Ascending aorta (tissue), 2 donors: ENCODE results near the gene ANAPC7. TPM values are rescaled to one million over a fixed set of nuclear protein-coding genes. Genes with fewer than 3 reads are reported as not detected.
"Not testable (repeated sequence)": the region's sequence is repeated elsewhere in the genome, so short reads cannot be mapped to it uniquely, and the experiment has no call there.

Experiments
- DNase-seq, 2 donors: peaks; one replicate each; pipeline ENCODE4 v3.0.0-alpha.2; 2019; ENCODE audit warnings: low spot score in 2 of 2
- H3K27ac ChIP-seq, 2 donors: fragments of 200-600 bp; sonication (generic); one replicate each; pipeline ENCODE4 v1.5.1; 2016 to 2017; ENCODE audit warnings: mild to moderate bottlenecking in 1 of 2
- H3K27me3 ChIP-seq: fragments of 200-600 bp; sonication (generic); one replicate; pipeline ENCODE4 v1.5.1; 2017
- H3K36me3 ChIP-seq, 2 donors: fragments of 200-600 bp; sonication (generic); one replicate each; pipeline ENCODE4 v1.5.1; 2016
- H3K4me1 ChIP-seq, 2 donors: fragments of 200-600 bp; sonication (generic); one replicate each; pipeline ENCODE4 v1.5.1; 2016 to 2017; ENCODE audit warnings: mild to moderate bottlenecking in 1 of 2
- H3K4me3 ChIP-seq, 2 donors: fragments of 200-600 bp; sonication (generic); one replicate each; pipeline ENCODE4 v1.5.1; 2016 to 2017; ENCODE audit warnings: mild to moderate bottlenecking in 1 of 2
- H3K9me3 ChIP-seq, 2 donors: fragments of 200-600 bp; sonication (generic); one replicate each; pipeline ENCODE4 v1.5.1; 2016
- intact Hi-C: fragments of 100-400 bp; cut with DNase I; formaldehyde crosslinking; loops from one replicate; pipeline ENCODE4 v1.15.1; 2023
- total RNA-seq: library from RNA; depleted of rRNA; stranded (reverse); fragments of >200 nt; gene quantifications from one replicate; pipeline ENCODE4 v1.1.0, GENCODE V29; 2016
- TF ChIP-seq, protein P1 (sequence below), 3 experiments: fragments of 200-600 bp in 2 of 3; fragments of 450-650 bp in 1 of 3; sonication (generic) in 2 of 3; IDR thresholded peaks; one replicate each; pipeline ENCODE4 v1.5.1; 2016 to 2019; ENCODE audit warnings: antibody characterized with exemption in 3 of 3, mild to moderate bottlenecking in 1 of 3, moderate library complexity in 1 of 3

Gene ANAPC7
- total RNA-seq, 1 donor from 2014 or later = 34.7 TPM

DNA sequence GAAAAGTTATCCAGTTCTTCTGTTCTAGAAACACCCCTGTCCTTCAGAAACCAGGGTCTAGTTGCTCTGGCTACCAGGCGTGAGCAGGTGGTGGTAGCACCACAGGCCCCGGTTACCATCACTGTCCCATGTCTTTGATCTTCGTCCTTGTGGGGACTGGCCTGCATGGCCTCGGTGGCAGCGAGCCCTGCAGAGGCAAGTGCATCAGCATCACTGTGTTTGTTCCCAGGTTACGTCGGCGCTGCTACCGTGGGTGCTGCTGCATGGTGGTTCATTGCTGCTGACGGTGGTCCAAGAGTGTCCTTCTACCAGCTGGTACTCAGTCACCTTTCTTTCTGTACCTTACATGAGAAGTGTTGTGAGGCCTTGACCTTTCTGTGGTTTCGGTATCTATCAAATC is 58.9 kb downstream of the ANAPC7 start:
- Histone ChIP-seq H3K36me3 (peaks cover 90 to 100% of the 10 kb centered on the region in 2 donors), H3K9me3 (no peaks in the 10 kb centered on the region), H3K4me3 (no peak overlapping the region), H3K27ac (no peak overlapping the region), H3K4me1 (no peaks in the 10 kb centered on the region), H3K27me3 (no peaks in the 10 kb centered on the region)
- intact Hi-C loops = no loop called here
- DNase-seq = peak in 1 of 2 donors; percentile 55
- TF ChIP-seq, protein P1, sequence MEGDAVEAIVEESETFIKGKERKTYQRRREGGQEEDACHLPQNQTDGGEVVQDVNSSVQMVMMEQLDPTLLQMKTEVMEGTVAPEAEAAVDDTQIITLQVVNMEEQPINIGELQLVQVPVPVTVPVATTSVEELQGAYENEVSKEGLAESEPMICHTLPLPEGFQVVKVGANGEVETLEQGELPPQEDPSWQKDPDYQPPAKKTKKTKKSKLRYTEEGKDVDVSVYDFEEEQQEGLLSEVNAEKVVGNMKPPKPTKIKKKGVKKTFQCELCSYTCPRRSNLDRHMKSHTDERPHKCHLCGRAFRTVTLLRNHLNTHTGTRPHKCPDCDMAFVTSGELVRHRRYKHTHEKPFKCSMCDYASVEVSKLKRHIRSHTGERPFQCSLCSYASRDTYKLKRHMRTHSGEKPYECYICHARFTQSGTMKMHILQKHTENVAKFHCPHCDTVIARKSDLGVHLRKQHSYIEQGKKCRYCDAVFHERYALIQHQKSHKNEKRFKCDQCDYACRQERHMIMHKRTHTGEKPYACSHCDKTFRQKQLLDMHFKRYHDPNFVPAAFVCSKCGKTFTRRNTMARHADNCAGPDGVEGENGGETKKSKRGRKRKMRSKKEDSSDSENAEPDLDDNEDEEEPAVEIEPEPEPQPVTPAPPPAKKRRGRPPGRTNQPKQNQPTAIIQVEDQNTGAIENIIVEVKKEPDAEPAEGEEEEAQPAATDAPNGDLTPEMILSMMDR (IDR thresholded peaks at IDR 0.05) = no peak

DNA sequence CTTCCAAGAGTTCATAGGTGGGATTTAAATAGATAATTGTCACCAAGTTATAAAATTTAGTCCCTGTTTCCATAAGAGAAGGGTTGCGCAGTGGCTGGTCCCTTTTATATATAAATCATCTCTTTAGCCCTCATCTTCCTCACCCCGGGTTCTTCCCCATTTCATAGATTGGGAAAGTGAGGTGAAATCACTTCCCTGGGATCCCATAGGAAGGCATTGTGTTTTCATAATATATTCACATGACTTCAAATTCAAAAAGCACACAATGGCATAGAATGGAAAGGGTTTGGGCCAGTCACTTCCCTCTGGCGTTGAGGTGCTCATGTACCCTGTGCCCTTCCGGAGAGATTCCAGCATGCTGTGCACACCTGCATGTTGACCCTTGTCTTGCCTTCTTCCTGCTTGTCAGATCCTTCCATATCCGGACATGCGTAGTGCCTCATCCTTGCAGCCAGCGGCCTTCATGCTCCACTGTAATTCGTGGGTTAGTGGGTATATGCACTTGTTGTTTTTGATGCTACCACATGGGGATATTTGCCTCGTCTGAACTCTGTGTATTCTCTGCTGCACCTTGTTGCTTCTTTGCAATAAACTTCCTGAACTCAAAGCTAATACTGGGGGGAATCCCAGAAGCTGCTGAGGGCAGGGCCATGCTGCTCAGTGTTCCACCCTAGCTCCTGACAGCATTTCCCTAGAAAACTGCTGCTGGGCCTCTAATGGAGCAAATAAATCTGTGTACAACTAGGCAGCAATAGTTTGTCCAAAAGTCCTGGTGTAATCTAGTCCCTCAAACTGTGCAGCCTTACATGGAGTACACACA is 59.6 kb downstream of the ANAPC7 start:
- TF ChIP-seq, protein P1 (IDR thresholded peaks at IDR 0.05) = no peak
- intact Hi-C loops = no loop called here
- Histone ChIP-seq H3K27ac (no peak overlapping the region), H3K9me3 (no peaks in the 10 kb centered on the region), H3K4me1 (no peaks in the 10 kb centered on the region), H3K4me3 (no peak overlapping the region), H3K36me3 (peaks cover 93 to 100% of the 10 kb centered on the region in 2 donors), H3K27me3 (no peaks in the 10 kb centered on the region)
- peak in 1 of 2 donors; percentile 59 for DNase-seq

DNA sequence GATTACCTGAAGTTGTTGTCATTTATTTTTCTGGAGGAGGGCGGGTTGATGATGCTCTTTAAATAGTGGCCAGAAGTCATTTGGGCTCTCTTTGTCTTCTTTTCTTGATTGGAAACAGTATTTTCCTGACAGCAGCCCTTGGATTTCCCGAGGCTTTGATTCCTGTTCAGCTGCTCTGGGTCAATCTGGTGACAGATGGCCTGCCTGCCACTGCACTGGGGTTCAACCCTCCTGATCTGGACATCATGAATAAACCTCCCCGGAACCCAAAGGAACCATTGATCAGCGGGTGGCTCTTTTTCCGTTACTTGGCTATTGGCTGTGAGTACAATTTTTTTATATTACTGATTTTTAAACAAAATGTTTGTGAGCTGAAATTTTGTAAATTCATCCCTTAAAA is 60.4 kb downstream of the ANAPC7 start:
- intact Hi-C loops = no loop called here
- Histone ChIP-seq H3K4me1 (no peaks in the 10 kb centered on the region), H3K27me3 (no peaks in the 10 kb centered on the region), H3K27ac (no peak overlapping the region), H3K36me3 (peaks cover 93 to 100% of the 10 kb centered on the region in 2 donors), H3K9me3 (no peaks in the 10 kb centered on the region), H3K4me3 (no peak overlapping the region)
- TF ChIP-seq, protein P1 (IDR thresholded peaks at IDR 0.05) = no peak
- DNase-seq = peak in 1 of 2 donors; percentile 41

DNA sequence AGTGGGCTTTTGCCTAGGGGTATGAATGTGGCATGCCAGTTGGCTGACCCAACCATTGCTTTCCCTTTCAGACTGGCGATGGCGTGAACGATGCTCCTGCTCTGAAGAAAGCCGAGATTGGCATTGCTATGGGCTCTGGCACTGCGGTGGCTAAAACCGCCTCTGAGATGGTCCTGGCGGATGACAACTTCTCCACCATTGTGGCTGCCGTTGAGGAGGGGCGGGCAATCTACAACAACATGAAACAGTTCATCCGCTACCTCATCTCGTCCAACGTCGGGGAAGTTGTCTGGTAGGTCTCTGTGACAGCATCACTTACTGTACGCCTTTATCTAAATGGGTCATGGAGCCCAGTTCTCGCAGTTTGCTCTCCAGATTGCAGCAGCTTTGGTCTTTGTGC is 61.4 kb downstream of the ANAPC7 start:
- DNase-seq = peak in 1 of 2 donors; percentile 58
- H3K36me3 ChIP-seq = peaks cover 92 to 100% of the 10 kb centered on the region in 2 donors
- intact Hi-C loops = no loop called here

DNA sequence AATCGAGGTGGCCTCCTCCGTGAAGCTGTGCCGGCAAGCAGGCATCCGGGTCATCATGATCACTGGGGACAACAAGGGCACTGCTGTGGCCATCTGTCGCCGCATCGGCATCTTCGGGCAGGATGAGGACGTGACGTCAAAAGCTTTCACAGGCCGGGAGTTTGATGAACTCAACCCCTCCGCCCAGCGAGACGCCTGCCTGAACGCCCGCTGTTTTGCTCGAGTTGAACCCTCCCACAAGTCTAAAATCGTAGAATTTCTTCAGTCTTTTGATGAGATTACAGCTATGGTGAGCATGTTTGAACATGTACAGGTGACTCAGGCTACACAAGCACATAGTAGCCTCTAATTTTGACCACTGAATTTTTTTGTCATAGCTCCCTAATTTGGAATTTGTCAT is 62.8 kb downstream of the ANAPC7 start:
- DNase-seq = peak in 1 of 2 donors; percentile 56
- H3K27ac ChIP-seq = no peak overlapping the region

More for the DNA sequence above, 61.4 kb downstream of the ANAPC7 start:
- Histone ChIP-seq H3K27me3 (no peaks in the 10 kb centered on the region), H3K4me1 (no peaks in the 10 kb centered on the region), H3K27ac (no peak overlapping the region), H3K9me3 (no peaks in the 10 kb centered on the region), H3K4me3 (no peak overlapping the region)
- TF ChIP-seq, protein P1 (IDR thresholded peaks at IDR 0.05) = no peak

DNA sequence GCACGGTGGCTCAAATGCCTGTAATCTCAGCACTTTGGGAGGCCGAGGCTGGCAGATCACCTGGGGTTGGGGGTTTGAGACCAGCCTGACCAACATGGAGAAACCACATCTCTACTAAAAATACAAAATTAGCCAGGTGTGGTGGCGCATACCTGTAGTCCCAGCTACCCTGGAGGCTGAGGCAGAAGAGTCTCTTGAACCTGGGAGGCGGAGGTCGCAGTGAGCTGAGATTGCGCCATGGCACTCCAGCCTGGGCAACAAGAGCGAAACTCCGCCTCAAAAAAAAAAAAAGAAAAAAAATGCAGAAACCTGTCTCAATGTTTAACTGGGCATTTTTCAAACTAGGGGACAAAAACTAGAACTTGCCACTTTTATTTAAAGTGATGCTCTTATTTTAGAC is 63.2 kb downstream of the ANAPC7 start:
- DNase-seq = peak in 1 of 2 donors; percentile 31
- H3K4me3 ChIP-seq, intact Hi-C loops, H3K27ac ChIP-seq, H3K27me3 ChIP-seq, H3K9me3 ChIP-seq, H3K4me1 ChIP-seq: not testable (repeated sequence)
- H3K36me3 ChIP-seq = peaks cover 93 to 100% of the 10 kb centered on the region in 2 donors

More for the DNA sequence above, 62.8 kb downstream of the ANAPC7 start:
- no peaks in the 10 kb centered on the region for H3K27me3 ChIP-seq
- no peaks in the 10 kb centered on the region for H3K4me1 ChIP-seq
- no peaks in the 10 kb centered on the region for H3K9me3 ChIP-seq
- TF ChIP-seq, protein P1 (IDR thresholded peaks at IDR 0.05) = no peak
- no peak overlapping the region for H3K4me3 ChIP-seq
- intact Hi-C loops = no loop called here
- peaks cover 93 to 100% of the 10 kb centered on the region in 2 donors for H3K36me3 ChIP-seq
